Activated naive CD4-positive, alpha-beta T cell (primary cell): Measurements from ENCODE around the gene AZU1.
"Not testable (repeated sequence)": the region's sequence is repeated elsewhere in the genome, so short reads cannot be mapped to it uniquely, and the experiment has no call there.

ENCODE experiments used
- DNase-seq, 4 experiments: peaks; one replicate each; lab custom pipeline; 2025; lab: John Stamatoyannopoulos, UW

AZU1 gene

GRCh38 chr19:810883-811489 lies 16.7 kb upstream of the AZU1 start:
- DNase-seq, result no peak

DNA sequence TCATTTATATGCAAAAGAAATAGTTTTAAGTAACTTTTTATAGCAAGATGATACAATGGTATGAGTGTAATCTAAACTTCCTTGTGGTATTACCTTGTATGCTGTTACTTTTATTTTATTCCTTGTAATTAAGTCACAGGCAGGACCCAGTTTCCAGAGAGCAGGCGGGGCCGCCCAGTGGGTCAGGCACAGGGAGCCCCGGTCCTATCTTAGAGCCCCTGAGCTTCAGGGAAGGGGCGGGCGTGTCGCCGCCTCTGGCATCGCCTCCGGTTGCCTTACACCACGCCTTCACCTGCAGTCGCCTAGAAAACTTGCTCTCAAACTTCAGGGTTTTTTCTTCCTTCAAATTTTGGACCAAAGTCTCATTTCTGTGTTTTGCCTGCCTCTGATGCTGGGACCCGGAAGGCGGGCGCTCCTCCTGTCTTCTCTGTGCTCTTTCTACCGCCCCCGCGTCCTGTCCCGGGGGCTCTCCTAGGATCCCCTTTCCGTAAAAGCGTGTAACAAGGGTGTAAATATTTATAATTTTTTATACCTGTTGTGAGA lies 16.1 kb upstream of the AZU1 start:
- no peak for DNase-seq

GRCh38 chr19:812049-812746 lies 15.4 kb upstream of the AZU1 start:
- DNase-seq, result no peak

DNA sequence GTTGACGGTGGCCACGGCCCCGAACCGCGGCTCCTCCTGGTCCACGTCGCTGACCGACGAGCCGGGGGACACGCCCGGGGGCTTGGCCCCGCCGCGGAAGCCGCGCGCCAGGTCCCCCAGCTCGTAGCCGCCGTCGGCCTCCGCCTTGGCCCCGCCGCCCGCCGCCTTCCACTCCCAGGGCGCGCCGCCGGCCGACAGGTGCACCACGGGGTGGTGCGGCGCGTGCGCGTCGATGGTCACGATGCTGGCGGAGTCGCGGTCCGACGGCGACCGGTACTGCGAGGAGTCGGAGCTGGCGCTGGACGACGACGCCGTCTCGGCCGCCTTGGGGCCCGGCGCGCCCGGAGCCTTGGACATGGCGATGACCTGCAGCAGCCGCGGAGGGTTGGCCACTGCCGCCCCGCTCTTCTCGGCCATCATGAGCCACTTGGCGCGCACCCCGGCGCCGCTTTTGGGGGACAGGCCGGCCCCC lies 14.9 kb upstream of the AZU1 start:
- DNase-seq, result no peak

- no peak for DNase-seq
Observed at GRCh38 chr19:813219-814151, 14.2 kb upstream of the AZU1 start.

GRCh38 chr19:814152-815078 lies 13.2 kb upstream of the AZU1 start:
- DNase-seq, result no peak

DNA sequence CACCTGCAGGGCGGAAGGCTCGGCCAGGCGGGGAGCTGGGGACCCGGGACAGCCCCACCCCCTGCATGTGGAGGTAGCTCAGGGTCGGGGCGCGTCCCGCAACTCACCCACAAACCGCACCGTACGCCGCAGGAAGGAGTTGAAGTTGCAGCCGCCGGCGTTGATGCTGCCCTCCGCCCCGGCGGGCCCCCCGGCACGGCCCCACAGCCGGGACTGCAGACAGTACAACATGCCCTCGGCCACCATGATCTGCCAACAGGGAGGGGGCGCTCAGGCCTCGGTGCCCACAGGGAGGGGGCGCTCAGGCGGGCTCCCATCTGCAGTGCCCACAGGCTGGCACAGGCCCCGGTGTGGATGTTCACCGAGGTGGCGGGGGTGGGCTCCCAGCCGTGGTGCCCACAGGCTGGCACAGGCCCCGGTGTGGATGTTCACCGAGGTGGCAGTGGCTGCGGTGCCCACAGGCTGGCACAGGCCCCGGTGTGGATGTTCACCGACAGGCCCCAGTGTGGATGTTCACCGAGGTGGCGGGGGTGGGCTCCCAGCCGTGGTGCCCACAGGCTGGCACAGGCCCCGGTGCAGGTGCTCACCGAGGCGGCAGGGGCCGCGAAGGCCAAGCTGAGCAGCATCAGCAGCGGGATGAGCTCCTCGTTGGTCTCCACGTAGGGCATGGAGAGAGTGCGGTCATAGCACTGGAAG lies 12.4 kb upstream of the AZU1 start:
- no peak for DNase-seq

- DNase-seq, result no peak
Observed at GRCh38 chr19:815775-816499, 11.7 kb upstream of the AZU1 start.

GRCh38 chr19:816500-816857 lies 11.2 kb upstream of the AZU1 start:
- DNase-seq, result no peak

DNA sequence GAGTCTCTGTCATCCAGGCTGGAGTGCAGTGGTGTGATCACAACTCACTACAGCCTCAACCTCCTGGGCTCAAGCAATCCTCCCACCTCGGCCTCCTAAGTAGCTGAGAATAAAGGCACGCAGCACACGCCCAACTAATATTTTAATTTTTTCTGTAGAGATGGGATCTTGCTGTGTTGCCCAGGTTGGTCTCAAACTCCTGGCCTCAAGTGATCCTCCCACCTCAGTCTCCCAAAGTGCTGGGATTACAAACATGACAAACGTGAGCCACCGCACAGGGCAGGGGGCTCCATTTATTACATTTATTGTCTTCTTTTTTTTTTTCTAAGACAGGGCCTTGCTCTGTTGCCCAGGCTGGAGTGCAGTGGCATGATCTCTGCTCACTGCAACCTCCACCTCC lies 7.4 kb upstream of the AZU1 start:
- not testable (repeated sequence) for DNase-seq

DNA sequence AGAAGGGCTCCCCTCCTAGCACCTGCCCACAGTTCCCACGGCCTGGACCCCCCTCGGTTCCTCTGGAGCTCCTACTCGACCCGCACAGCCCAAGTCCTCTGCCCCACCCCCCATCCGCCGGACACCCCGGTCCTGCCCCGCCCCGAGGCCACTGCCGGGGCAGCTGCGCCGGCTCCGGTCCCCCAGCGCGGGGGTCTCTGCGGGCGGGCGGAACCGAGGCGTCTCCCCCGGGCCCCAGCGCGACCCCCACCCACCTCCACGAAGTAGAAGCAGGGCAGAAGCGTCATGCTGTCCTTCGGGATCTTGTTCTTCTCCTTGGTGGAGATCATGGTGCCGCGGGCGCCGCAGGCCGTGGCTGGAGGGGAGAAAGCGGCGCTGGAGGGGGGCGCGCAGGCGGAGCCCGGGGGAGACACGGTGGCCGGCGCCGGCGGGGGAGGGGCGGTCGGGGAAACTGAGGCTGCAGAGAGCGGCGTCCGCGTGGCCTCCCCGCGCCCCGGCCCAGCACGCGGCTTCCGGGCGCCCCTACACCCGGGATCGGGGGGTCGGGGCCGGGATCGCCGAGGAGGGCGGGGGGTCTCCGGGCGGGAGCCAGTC lies 6.3 kb upstream of the AZU1 start:
- no peak for DNase-seq

DNA sequence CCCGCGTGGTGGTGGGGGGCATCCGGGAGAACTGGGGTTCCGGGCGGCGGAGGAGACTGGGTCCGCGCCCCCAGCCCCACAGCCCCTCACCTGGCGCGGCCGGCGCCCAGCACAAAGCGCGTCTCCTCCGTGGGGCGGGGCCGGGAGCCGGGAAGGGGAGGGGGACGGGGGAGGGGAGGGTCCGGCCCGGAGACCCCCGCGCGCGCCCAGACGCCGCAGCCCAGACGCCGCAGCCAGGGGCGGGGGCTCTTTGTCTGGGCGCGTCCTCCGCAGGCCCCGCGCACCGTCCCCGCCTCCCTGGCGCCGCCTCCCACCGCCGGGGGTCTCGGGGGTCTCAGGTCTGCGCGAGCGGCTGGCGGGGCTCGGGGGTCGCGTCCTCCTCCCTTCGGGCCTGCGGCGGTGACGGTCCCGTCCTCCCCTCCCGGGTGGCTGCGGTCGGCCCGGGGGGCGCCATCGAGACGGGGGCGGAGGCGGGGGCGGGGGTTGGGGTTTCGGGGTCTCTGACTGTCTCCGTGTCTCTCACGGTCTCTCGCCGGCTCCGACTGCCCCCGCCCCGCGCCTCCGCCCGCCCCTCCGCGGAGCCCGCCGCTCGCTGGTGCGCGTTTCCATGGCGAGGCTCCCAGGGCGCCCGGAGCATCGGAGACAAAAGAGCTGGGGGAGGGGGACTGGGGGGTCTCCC lies 5.7 kb upstream of the AZU1 start, which contains the start of gene PLPPR3:
PLPPR3 (minus strand) TSS at position 131 of the 679 bp plus-strand sequence. CDS start 396 bp downstream, outside the sequence.
- no peak for DNase-seq

DNA sequence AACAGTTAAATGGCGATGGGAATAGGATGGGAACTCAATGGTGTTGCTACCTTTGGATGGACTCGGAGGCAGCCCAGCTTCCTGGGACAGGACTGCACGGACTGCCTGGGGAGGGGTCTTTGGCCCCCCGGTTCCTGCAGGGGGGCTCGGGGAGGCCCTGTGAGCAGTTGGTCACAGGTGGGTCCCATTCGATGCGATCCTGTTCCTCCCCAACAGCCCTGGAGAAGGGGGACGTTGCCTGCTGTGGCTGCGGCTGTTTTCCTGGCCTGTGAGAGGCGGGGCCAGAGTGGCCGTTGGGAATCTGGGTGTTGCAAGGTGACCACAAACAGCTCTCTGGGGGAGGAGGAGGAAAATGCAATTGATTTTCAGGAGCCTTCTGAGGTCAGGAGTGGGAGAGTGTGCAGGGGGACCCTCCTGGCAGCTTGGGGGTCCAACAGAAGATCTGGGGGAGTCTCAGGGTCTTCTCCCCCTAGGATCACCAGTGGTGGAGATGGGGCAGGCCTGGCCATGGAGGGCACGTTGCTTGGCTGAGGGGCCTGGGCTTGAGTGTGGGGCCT lies 4.0 kb upstream of the AZU1 start:
- no peak for DNase-seq

GRCh38 chr19:824885-825284 lies 2.8 kb upstream of the AZU1 start:
- DNase-seq, result no peak

- DNase-seq, result no peak
Observed at GRCh38 chr19:825897-826644, 1.6 kb upstream of the AZU1 start.

DNA sequence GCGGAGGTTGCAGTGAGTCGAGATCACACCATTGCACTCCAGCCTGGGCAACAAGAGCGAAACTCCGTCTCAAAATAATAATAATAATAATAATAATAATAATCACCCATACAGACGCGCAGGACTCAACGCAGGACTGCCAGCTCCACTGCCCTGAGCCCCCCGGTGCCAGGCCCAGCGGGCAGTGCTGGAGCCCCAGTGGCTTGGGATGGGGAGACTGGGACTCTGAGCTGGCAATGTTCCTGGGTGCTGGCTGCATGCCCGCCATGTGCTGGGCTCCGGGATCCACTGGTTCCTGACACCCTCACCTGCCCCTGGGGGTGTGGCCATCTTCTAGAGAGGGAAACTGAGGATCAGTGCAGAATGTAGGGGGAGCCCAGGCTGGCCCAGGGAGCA lies 325 bp upstream of the AZU1 start:
- no peak for DNase-seq

GRCh38 chr19:829129-829758 lies 1.6 kb downstream of the AZU1 start:
- DNase-seq, result no peak
